ENCODE results near the gene C8A. TPM values are rescaled to one million over a fixed set of nuclear protein-coding genes. Genes with fewer than 3 reads are reported as not detected.

C8A gene
- total RNA-seq, 1 donor from 2014 or later: 10.7 TPM

- no peak for DNase-seq (ENCODE audit: low spot score)
These were observed 39.4 kb downstream of the C8A start for GRCh38 chr1:56894014-56894413.

DNA sequence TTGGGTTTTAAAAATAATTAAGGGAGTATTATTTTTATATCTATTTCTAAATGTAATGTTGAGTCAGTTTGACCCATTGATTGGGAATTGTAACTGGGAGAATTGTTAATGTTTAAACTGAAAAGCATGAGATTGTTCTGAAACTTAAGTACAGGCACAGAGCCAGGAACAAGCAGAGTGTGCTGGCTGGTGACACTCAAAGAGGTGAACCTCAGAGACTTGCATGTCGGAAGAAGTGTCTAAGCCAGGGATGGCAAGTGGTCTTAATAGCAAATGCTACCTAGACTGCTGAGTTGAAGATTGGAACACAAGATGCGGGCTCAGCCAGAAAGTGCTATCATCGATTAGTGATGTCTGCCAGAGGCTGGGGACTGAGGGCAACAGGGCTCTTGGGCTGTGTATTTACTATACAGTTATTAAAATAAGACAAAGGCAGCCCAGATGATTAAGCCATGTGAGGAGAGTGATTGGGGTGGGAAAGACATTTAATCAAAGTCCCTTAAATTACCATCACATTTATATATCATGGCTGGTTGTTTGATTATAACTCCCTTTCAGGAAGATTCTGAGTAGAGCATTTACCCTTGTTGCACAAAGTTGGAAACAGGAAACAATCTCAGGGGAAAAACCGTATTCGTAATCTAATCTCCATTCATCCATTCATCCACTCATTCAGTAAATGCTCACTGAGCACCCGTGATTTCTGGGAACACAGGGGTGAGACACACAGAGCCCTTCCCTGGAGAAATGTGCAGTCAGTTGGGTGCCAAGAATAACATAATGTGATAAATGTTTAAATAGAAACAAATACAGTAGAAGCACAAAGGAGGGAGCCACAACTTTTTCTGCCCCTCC, 42.8 kb downstream of the C8A start:
- peak; percentile 70 for DNase-seq (ENCODE audit: low spot score)

GRCh38 chr1:56898005-56898373, 43.4 kb downstream of the C8A start:
- no peak for DNase-seq (ENCODE audit: low spot score)

GRCh38 chr1:56898879-56899278, 44.3 kb downstream of the C8A start:
- DNase-seq (ENCODE audit: low spot score): no peak

- DNase-seq (ENCODE audit: low spot score): no peak
These were observed 47.1 kb downstream of the C8A start for GRCh38 chr1:56901716-56902115.

DNA sequence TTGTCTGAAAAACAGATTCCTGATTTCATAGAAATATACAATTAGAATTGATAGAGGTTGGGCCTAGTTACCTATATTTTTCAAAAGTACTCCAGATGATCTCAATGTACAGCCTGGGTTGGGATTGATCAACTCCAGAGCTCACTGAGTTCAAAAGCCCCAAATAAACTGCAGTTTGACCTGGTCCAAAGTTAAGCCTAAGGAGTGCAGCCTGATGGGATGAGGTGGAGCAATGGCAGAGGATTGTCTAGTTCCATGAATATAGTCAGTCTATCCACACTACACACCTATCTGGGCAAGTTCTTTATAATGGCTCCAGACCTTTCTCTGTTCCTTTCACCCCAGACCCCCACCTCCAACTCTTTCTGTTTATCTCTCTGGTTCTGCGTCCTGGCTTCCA, 49.2 kb downstream of the C8A start:
- DNase-seq (ENCODE audit: low spot score): no peak

DNA sequence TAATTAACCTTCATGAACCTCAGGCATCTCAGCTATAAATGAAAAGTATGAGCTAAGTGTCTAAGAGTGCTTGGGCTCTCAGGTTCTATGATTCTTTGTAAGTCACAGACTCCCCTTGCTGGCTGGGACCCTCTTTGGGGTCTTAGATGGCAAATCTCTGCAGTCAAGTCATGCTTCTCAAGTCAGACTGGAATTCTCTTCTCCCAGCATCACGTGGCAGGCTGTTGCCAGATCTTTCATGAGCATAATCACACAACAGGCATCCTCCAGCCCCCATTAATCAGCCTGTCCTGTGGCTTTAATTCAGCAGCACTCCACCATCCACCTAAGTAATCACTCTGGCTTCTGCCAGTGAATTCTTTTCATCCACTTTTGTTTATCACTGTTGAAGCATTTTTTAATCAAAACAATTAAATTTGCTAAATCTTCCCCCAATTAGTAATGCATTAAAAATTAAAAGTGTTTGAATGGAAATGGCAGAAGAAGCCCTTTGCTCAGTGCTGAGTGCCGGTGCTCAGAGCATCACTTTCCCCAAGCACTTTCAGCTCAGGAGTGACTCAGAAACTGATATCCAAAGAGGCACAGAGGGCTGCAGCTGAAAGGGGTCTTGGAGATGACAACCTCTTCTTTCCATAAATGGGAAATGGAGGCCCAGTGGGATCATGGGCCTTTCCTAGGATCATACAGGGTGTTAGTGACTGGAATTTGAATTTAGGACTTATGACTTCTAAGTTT, 50.2 kb downstream of the C8A start:
- no peak for DNase-seq (ENCODE audit: low spot score)

DNA sequence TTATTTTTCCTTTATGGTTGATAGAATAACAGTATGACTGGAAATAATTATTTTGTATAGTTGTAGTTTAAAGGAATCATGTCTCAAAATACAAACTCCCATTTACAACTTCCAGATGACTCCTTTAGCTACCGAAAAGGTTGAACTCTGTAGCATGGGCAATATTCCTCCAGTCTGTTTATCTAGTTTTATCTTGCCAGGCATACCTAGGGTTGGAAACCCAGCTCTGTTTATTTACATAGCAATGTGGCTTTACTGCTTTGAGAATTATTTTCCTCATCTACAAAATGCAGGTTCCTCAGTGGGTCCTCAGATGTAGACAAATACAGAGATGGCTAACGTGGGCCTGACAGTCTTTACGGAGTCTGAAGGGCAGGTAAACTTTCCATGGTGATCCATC, 51.1 kb downstream of the C8A start:
- no peak for DNase-seq (ENCODE audit: low spot score)

DNA sequence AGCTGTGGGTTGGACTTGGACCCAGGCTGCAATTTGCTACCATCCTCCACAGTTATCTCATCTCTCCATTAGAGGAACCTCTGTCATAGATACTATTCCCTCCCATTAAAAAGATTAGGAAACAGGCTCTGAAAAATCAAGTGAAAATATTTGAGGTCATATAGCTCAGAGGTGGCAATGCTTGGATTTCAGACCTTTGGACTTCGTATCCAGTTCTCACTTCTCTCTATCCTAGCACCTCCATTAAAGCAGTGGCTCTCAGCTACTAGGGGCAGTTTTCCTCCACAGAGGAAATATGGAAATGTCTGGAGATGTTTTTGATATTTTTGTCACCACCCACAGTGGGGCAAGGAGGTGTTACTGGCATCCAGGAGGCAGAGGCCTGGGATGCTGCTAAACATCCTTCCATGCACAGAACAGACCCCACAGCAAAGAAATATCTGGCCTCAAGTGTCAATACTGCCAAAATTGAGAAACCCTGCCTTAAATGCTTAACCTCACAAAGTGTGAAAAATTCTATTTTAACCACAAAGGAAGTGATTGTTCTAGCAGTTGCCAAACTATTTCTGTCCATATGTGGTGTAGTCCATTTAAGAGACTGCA, 54.1 kb downstream of the C8A start:
- DNase-seq (ENCODE audit: low spot score): no peak

- DNase-seq (ENCODE audit: low spot score): peak; percentile 27
These were observed 55.9 kb downstream of the C8A start for GRCh38 chr1:56910441-56910985.

GRCh38 chr1:56911098-56911938, 56.7 kb downstream of the C8A start:
- DNase-seq (ENCODE audit: low spot score): no peak

DNA sequence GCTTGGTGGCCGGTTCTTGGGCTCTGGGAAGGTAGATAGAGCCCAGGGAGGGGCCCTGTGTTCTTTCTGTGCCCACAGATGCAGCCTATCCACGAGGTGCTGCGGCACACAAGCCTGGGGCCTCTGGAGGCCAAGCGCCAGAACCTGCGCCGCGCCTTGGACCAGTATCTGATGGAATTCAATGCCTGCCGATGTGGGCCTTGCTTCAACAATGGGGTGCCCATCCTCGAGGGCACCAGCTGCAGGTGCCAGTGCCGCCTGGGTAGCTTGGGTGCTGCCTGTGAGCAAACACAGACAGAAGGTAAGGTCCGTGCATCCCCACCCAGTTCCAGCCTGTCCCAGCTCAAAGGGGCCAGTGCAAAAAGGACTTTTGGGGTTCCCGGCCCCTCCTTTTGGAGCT, 57.7 kb downstream of the C8A start:
- no peak for DNase-seq (ENCODE audit: low spot score)

DNA sequence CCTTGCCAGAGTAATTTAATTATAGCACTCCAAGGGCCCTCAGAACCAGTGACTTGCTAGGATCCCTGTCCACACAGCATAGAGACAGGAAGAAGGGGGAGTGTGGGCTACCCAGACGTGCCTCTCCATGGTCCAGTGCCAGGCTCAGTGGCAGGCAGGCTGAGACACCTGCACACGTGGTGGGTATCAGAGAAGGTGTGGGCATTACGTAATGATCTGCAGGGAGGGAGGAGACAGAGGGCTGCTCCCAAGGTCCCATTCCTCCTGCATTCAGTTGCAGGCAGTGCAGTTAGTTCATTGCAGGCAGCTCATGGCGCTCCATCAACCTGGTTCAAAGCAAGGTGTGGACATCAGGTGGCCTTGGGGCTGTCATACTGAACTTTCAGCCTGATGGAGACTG, 61.4 kb downstream of the C8A start:
- peak; percentile 74 for DNase-seq (ENCODE audit: low spot score)

DNA sequence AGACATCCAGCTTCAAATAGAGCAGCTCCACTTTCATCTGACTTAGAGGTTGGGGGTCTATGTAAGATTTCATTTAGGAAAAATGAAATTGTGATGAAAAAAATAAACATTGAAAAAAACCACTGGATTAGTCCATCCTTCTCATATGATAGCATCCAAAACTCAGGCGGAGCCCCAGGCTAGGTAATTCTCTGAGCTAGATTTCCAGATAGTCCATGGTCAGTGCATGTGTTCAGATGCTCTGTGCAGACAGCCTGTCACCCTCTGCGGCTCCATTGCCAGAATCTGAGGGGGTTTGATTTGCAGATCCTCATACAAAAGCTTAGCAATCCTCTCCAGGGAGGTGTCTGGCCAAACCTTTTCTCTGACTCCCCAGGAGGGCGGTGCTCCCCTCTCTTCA, 62.0 kb downstream of the C8A start:
- no peak for DNase-seq (ENCODE audit: low spot score)

DNA sequence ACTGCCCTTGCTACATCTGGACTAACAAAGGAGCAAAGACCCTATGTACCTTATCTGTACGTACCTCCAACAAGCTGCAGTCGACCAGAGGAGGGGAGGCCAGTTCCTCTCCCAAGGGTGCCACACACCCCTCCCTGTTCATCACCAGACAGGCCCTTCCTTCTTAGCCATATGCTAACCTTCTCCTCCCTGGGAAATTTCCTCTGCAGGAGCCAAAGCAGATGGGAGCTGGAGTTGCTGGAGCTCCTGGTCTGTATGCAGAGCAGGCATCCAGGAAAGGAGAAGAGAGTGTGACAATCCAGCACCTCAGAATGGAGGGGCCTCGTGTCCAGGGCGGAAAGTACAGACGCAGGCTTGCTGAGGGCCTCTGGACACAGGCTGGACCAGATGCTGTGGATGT, 62.8 kb downstream of the C8A start:
- DNase-seq (ENCODE audit: low spot score): no peak

- no peak for DNase-seq (ENCODE audit: low spot score)
These were observed 66.0 kb downstream of the C8A start for GRCh38 chr1:56920591-56921001.

DNA sequence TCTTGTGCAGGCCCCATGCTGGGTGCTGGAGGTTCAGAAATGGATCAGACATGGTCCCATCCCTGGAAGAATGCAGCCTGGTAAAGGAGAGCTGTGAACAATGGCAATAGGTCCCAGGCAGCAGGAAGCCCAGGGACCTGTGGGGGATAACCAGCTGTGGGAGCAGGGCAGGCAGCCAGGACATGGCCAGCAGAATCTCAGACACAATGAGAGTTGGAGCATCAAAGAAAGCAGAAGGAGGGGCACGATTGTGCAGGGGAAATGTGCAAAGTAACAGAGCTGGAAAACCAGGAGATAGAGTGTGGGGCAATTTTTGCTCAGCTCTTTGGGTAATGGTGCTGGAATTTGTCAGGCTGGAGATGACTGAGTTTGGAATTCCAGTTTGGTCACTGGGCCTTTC, 66.9 kb downstream of the C8A start:
- no peak for DNase-seq (ENCODE audit: low spot score)

DNA sequence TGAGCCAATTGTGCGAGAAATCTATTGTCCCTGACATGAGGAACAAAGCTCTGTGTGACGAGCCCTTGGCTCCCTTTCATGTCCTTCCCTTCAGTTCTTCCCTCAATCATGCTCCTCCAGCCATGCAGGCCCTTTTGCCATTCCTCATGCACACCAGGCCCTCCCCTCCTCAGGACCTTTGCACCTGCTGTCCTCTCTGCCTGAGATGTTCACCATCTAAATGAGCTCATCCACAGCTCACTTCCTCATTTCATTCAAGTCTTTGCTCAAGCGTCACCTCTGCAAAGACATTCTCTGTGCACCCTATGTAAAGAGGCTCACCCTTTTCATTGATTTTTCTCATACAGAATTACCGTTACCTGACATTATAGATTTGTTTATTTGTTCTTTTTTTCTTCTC, 67.5 kb downstream of the C8A start:
- no peak for DNase-seq (ENCODE audit: low spot score)

DNA sequence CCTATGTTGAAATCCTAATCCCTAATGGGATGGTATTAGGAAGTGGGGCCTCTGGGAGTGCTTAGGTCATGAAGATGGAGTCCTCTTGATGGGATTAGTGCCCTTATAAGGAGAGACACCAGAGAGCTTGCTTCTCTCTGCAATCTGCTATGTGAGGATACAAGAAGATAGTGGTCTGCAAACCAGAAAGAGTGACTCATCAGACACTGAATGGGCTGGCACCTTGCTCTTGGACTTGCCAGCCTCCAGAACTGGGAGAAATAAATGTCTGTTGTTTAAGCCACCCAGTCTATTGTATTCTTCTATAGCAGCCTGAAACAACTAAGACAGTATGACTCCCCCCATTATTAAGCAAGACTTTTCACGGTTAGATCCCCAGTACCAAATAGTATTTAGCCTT, 67.9 kb downstream of the C8A start:
- no peak for DNase-seq (ENCODE audit: low spot score)

DNA sequence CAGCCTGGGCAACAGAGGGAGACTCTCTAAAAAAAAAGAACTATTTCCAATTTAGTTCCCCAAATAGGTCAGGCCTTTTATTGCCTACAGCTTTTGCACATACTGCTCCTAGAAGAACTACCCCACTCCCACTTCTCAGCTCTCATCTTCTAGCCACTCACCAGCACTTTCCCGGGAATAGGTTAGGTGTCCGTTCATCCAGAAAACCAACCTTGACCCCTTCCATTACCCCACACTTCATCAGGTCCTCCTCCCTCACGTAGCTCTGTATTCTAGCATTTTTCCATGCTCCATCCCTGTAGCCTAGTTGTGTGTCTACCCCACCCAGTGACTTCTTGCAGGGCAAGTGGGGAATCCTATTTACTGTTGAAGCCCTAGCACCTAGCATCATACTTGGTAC, 68.6 kb downstream of the C8A start:
- DNase-seq (ENCODE audit: low spot score): no peak

DNA sequence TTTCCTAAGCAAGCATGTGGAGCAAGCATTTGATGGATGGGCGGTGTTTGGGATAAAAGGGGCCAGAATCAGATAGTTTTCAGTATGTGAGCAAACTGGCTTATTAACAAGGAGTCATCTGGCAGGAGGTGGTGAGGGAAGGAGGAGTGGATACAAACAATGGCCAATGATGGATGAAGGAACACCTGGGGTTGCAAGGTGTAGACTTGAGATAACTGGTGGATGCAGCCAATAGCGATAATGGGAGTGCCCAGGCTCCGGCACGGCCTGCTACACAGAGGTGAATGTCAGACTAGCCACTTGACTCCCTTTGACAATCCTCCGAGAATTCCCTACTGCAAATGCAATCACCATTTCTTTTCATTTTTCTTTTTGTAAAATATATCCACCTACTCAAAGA, 69.5 kb downstream of the C8A start:
- DNase-seq (ENCODE audit: low spot score): no peak

DNA sequence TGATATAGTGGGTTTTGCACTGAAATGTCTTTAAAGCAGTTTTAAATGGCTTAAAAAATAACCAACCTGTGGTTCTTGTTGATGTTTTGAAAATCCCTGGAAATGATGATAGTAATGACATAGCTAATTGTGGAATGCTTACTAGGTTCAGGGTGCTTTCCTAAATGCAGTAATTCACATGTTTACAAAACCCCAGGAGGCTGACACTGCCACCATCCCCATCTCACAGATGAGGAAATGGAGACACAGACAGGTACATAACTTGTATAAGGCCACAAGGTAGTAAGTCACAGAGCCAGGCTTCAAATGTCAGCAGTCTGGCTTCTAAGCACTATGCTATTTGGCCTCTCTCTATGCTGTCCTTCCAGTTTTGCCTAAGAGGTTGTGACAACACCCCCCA, 70.6 kb downstream of the C8A start:
- no peak for DNase-seq (ENCODE audit: low spot score)
